Limb (tissue), 2 donors: Measurements from ENCODE around the gene FBXL12.
"Not testable (repeated sequence)": the region's sequence is repeated elsewhere in the genome, so short reads cannot be mapped to it uniquely, and the experiment has no call there.

Experiments
- DNase-seq, 2 donors: peaks; one replicate each; pipeline ENCODE4 v3.0.0-alpha.2; 2016; ENCODE audit errors: extremely low spot score in 2 of 2

FBXL12 gene, protein sequence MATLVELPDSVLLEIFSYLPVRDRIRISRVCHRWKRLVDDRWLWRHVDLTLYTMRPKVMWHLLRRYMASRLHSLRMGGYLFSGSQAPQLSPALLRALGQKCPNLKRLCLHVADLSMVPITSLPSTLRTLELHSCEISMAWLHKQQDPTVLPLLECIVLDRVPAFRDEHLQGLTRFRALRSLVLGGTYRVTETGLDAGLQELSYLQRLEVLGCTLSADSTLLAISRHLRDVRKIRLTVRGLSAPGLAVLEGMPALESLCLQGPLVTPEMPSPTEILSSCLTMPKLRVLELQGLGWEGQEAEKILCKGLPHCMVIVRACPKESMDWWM

GRCh38 chr19:9818734-9819595, at the start of gene FBXL12:
Gene FBXL12, minus strand, starts transcription at chr19:9819079. Its CDS starts 266 bp downstream, at chr19:9818813.
- peak; percentile 100 for DNase-seq

DNA sequence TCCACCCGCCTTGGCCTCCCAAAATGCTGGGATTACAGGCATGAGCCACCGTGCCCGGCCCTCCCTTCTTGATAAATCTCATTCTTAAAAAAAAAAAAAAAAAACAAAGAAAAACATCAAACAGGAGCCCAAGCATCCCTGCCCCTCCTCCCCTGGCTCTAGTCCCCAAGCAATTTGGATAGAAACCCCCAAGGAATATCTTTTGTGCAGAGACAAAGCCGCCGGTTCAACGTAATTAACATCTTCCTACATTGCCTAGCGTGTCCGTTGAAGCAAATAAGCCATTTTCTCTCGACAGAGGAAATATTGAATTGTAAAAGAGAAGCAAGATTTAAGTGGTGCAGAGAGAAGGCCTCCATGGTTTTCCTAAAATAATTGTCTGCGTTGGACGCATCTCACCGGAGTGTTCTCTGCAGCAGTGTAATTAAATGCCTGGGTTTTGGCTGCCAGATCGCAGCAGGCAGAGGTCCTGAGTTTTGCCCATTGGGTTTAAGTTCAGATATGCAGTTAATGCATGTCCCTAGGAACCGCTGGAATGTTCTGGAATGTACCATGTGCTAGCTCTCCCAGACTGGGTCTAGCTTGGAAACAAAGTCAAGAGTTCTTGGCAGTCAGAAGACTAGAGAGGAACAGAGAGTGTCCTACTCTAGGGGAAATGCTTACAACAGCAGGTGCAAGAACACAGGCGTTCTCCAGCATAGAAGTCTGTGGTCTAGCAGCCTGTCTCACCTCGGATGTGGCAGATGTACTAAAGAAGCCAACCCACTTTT, 47.0 kb upstream of the FBXL12 start:
- DNase-seq = no peak

DNA sequence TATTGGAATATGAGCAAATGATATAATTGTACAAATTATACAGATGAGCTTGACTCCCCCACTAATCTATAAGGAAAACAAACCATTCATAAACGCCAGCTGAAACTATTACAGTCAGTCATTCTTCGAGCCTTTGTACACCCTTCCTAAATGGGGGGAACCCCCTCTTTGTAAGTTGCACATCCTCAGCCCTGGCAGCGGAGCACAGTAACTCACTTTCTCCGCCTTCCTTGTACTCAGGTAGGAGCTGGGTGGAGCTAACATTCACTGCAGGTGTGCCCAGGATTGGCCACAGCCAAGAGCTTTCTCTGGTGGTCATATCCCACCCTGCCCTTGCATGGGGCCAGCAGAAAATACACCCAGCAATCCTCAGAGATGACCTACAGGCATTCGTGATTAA, 44.9 kb upstream of the FBXL12 start:
- no peak for DNase-seq

DNA sequence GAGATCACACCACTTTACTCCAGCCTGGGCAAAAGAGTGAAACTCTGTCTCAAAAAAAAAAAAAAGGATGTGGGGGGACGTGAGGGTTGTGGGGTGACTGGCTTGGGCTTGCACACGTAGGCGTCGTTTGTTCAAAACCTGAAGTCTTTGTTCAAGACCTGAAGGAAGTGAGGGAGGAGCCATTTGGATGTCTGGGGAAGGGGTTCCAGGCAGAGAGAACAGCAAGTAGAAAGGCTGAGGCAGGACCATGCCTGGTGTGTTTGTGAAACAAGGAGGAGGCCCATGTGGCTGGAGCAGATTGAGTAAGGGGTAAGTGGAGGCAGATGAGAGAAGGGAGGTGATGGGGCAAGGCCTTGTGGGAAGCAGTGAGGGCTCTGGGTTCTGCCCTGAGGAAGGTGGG, 44.1 kb upstream of the FBXL12 start:
- no peak for DNase-seq

DNA sequence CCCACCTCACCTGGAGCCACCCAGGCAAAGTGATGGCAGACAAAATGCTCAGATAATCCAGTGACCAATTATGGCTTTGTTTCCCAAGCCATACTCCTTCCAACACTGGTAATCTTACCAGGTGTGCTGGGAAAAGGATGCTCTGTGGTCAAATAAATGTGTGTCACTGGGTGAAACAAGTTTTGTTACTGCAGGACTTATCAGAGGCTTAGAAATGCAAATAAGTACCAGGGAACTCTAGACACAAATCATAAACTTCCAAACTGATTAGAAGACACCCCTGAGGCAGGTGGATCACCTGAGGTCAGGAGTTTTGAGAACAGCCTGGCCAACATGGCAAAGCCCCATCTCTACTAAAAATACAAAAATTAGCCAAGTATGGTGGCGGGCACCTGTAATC, 42.6 kb upstream of the FBXL12 start:
- DNase-seq = no peak

DNA sequence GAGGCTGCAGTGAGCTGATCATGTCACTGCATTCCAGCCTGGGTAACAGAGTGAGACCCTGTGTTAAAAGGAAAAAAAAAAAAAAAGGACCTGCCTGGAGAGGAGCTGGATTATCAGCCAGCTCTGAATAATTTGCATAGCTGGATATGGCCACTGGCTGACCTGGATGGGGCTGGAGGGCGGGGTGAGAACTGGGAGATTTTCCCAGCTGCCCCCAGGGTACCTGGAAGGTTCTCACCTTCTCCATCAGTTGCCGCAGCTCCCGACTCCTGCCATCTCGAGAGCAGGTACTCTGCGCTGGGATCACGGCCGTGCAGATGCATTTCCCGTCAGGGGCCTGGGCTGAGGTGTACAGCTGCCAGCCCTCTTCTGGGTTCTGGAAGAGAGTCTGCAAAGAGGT, 41.5 kb upstream of the FBXL12 start:
- DNase-seq = no peak

DNA sequence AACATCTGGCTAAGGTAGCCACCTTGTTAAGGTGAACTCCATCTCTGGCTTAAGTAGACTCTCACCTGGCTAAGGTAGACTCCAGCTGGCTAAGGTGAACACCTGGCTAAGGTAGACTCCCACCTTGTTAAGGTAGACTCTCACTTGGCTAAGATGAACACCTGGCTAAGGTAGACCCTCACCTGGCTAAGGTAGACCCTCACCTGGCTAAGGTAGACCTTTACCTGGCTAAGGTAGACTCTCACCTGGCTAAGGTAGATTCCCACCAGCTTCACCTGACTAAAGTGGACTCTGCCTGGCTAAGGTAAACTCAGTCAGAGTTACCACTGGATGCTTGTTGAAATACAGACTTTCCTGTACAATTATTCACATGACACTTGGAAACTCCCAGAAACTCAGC, 39.9 kb upstream of the FBXL12 start:
- DNase-seq = no peak

DNA sequence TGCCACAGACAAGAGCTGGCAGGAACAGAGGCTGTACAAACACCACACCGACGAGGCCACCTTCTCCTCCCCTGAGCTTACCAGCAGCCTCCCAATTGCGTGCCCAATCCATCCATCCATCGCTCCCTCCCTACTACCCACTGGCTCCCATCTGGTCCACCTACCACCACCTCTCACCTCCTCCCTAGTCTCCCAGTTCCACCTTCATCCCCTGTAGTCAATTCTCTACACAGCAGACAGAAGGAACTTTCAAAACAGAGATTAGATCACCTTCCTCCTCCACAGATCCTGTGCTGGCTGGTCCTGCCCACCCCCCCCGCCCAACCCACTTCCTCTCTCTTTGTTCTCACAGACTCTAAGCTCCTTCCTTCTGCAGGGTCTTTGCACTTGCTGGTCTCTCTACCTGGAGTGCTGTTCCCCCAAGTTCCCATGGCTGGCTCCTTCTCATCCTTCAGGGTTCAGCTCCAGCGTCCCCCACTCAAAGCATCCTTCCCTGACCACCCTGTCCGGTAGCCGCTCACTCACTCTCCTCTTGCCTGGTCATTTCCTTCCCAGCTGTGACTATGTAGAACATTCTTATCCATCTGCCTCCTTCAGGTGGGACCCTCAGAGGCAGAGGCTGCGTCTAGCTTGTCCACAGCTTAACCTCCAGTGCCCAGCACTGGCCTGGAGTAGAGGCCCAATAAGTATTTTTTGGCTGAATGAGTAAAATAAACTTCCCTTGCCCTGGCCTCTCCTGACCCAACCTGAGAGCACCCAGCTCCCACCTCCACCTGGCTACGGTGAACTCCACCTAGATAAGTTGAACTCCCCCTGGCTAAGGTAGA, 39.3 kb upstream of the FBXL12 start:
- no peak for DNase-seq

DNA sequence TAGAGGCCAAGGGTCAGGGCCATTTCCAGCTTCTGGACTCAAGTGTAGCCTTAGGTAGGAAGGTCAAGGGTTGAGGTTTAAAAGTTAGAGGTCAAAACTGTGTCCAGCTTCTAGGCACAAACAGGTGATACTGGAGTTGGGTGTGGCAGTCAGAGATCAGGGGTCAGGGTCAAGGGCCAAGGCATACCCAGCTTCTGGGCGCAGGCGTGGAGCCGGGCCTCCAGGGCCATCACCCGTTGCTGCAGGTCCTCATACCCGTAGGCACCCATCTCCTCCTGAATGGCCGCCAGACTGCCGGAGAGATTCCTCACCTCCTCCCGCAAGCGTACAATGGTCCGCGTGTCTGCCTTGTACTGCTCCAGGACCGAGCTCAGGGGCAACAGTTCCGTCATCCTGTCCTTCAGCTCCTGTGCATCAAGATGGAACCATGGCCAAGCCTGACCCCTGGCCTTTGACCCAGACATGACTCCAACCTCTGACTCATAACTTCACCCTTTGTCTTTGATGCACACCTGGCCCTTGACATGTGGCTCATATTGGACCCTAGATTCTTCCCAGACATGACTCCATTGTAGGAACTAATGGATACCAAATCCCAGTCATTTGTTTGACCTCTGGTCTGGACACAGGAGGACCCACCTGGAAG, 38.3 kb upstream of the FBXL12 start:
- DNase-seq = no peak

GRCh38 chr19:9856609-9857008, 37.7 kb upstream of the FBXL12 start:
- DNase-seq = no peak

DNA sequence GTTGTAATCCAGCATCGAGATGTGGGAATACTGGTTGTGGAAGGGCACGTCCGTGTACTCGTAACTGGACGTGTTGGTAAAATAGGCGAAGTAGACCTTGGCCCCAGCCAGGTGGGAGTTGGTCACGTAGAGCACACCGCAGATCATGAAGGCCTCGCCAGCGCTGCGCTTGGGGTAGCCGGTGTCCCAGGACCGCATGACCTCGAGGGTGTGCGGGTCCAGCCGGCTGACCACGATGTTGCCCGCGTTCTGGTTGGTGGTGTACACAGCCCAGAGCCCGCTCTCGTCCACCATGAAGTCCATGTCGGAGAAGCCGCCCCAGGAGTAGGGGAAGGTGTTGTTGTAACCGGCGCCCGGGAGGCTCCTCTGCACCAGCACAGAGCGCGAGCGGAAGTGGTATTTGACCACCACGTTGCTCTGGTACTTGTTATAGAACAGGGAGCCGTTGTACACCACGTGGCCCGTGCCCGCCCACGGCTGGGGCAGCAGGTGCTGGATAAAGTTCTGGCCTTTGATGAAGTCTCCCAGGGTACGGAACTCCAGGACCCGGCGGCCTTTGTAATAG, 35.5 kb upstream of the FBXL12 start:
- no peak for DNase-seq

DNA sequence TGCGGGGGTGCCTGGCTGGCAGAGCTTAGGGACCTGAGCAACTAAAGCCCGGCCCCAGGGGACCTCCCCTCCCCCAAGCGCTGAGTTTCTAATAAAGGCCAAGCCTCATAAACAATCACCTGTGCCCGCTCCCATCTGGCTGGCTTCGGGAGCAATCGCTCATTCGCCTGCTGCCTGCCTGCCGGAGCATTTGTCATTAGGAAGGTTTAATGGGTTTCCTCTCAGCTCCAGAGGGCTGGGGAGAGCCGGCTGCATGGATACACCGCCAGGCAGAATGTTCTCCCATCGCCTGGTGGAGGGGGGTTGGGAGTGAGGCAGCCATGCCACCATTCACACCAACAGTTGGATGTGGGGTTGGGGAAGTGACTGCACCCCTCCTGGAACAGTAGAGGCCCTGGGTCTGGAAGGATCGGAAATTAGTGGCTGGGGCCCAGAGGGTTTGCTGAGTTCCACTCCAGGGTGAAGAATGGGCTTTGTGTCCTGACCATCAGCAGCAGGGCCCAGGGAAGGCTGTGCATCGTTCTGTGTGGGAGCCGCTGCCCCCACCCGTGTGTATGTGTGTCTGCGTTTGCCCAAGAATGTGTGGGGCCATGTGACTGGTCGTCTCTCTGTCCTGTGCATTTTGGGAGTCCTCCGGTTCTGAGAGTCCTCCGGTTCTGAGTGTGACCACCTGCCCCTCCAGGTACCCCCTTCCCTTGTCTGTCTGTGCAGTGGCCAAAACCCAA, 31.5 kb upstream of the FBXL12 start:
- peak in 1 of 2 donors; percentile 69 for DNase-seq

DNA sequence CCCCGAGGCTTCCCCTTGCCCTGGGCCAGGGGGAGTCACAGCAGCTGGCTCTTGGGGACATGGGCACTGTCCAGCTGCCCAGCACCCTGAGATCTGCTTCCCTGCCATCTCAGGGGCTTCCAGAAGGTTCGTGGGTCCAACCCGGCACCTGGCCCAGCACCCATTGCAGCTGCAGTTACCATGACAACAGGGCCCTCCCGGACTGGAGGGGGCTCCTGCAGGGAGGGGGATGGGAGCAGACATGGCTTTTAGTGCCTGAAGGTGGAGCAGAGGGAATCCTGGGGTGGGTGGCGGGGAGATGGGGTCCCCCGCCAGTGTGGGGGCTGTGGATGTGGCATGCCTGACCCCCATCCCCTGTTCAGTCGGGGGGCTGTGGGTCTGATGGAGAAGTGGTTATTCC, 30.9 kb upstream of the FBXL12 start:
- no peak for DNase-seq

DNA sequence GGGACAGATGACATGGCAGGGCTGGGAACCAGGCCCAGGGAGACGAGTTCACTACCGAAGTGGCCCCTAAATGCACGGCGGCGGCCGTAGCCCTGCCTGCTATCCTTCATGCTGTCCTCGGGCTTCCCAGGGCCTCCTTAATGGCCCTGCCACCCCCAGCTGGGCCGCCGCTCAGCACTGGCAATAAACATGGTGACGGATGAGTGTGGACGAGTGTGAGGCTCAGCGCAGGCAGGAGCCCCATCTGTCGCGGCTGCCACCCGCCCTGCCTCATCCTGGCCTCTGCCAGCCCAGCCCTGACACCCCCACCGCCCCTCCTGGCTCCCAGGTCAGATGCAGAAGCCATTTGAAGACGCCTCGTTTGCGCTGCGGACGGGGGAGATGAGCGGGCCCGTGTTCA, 29.9 kb upstream of the FBXL12 start:
- peak in 1 of 2 donors; percentile 53 for DNase-seq

- DNase-seq = peak in 1 of 2 donors; percentile 67
Observed at GRCh38 chr19:9848060-9848459, 29.2 kb upstream of the FBXL12 start.

DNA sequence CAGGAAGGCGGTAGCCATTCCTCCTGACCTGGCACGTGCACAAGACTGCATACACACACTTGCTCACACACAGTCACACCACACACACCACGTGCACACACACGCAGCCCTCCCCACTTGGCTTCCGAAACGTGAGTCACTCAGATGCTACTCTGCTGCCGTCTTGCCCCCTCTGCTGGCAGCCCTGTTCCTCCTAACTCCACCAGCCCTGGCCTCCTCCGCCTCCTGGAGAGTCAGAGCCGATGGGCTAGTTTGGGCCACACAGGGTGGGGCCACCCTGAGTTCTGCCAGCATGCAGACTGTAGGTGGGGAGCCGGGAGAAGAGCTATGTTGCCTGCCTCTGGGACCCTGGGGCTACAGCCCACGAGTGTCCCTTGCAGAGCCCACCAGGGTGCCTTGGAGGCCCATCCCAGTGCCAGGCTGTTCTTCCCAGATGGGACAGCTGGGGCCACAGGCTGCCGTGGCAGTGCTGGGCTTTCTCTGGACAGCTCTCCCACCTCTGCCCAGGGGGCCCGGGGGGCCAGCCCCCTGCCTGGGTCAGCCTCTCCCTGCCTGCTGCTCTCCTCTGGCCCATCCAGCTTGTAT, 28.3 kb upstream of the FBXL12 start:
- no peak for DNase-seq

DNA sequence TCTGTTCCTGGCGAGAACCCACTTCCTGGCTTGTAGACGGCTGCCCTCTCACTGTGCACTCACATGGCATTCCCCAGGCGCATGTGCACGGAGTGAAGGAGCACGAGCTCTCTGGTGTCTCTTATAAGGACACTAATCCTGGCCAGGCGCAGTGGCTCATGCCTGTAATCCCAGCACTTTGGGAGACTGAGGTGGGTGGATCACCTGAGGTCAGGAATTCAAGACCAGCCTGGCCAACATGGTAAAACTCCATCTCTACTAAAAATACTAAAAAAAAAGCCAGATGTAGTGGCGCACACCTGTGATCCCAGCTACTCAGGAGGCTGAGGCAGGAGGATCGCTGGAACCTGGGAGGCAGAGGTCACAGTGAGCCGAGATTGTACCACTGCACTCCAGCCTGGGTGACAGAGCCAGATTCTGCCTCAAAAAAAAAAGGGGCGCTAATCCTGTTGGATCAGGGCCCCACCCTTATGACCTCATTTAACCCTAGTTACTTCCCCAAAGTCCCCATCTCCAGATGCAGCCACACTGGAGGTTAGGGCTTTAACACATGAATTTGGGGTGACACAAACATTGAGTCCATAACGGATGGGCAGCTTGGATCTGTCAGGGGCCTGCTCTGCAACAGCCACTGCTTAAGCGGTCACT, 24.9 kb upstream of the FBXL12 start:
- DNase-seq = not testable (repeated sequence)

DNA sequence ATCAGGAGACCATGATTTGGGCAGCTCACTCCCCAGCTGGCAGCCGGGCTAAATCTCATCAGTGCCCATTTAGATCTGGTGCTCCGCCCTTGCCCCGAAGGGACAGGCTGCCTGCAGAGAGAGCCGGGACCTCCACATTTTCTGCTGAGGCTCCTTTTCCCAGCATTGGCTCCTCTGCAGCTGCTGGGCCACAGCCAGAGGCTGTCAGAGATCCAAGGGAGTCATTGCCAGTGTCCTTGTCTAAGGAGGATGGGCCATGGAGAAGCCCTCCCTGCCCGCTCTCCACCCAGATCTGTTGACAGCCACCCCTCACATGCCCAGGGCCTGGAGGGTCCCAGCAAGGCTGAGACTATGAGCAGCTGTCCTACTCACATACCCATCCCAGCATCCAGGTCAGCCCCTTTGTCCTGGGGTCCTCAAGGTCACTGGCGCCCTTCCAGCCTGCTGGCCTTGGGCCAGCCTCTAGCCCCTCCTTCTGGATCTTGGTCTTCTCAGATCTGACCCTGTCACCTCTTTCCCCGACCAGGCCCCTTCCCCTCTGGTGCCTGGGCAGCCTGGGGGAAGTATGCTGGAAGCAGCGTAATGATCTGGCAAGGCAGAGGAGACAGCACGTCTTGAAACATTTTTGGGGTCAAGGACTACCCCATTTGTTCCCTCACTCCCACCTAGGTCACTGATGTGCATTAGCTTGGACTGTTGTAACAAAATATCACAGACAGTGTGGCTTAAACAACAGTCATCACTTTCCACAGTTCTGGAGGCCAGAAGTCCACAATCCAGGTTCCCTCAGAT, 24.2 kb upstream of the FBXL12 start:
- DNase-seq = no peak
